ELR (cell line): ENCODE measurements around the gene C1GALT1C1L.
"Not testable (repeated sequence)": the region's sequence is repeated elsewhere in the genome, so short reads cannot be mapped to it uniquely, and the experiment has no call there.

Source experiments
- DNase-seq: peaks from one replicate; pipeline ENCODE4 v3.0.0-alpha.2; 2015; ENCODE audit warnings: low read depth

C1GALT1C1L gene

DNA sequence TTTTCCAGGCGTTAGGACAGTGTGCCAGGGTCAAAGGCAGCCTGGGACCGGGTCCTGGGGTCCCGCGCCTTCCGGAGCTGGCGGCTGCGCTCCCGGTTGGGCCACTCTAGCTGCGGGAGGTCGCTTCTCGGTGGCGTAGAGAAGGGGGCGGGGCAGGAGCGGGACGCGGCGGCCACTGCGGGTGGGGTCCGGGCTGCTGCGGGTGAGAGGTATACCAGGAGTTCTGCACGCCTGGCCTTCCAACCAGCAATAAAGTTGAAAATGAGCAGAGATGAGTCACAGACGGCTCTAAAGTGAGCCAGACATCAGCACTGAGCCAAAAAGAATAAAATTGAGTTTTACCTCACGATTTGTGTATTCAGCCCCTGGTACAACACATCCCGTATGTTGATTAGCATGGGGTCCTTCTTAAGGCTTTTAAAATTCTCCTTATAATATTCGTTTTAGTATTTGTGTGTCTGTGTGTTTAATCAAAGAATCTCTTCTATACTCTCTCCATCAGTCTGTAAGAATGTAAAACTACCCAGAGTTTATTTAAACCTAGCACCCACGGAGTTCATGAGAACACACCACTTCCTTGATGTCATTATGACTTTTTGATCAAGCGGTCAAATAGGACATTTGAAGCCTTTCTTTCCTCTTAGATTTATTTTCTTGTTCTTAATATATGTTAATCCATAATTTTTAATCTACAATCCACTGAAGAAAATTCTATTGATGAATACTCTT is at the start of gene C1GALT1C1L:
Gene C1GALT1C1L (minus strand): TSS at position 108 of the 729 bp plus-strand sequence. CDS start 107 bp downstream, at position 1.
- peak; percentile 60 for DNase-seq

DNA sequence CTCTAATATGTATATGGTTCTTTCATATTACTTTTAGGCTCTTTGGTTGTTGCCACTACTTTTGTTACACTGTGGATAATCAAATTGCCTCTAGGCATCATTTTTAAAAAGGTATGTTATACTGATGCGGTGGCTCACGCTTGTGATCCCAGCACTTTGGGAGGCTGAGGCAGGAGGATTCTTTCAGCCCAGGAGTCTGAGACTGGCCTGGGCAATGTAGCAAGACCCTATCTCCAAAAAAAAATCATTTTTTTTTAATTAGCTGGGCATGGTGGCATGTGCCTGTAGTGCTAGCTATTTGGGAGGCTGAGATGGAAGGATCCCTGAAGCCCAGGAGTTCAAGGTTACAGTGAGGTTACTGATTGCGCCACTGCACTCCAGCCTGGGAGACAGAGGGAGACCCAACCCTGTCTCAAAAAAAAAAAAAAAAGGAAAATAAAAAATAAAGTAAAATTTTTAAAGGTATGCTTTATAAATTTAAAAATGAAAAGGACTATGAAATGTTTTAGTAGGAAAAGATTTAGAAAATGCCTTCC is 49.5 kb upstream of the C1GALT1C1L start:
- DNase-seq = no peak

DNA sequence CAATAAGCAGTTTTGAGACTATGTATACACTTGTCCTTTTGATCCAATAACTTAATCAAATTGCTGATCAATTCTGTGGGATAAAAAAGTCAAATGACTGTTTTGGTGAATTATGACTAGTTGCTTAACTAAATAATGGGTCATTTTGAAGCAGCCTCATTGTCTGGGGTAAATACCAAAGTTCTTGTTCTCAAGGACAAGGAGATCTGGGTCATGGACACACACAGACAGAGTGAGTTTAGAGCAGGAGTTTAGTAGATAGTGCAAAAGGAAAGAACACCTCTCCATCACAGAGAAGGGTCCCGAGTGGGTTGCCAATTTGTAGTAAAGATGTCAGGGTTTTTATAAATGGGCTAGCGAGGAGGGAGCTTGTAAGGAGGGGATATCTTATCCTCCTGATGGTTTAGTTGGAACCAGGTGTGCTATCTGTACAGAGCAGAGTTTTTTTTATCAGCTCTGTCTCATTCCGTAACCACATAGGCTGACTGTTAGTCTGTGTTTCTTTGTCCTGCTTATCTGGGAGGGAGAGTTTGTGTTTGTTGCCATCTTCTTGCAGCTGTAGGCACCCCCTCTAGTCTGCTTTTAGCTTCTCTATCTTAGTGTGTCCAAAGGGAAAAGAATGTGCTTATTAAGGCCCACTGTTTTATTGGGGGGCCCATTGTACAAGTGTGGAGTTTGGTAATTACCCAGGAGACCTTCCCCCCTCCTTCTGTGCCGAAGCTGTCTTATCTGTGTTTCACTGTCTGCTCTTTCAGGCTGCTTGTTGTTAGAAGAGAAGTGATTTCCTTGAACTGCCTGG is 48.7 kb upstream of the C1GALT1C1L start:
- no peak for DNase-seq

DNA sequence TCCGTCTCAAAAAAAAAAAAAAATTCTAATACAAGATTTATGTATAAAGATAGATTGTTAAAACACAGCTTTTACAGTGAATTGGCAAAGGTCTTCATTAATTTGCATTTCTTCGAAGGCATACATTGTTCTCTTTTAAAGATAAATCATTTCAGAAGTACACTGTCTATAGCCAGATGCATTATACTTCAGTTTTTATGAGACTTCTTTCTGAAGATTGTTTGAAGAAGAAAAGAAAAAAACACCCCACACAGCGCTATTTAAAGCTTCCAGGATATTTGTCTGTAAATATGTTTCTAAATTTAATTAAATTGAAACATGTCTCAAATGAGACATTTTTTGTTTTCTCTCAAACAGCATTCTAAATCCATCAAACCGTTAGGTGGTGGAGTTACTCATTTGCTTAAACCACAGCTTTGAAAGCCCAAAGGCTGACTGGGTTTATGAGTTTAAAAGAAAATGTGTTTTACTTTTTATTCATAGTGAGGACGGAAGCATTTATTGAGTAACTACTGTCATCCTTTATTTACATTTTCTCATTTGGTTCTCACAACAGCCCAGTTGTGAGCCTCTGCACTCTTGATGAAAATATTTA is 42.4 kb upstream of the C1GALT1C1L start:
- DNase-seq = no peak

DNA sequence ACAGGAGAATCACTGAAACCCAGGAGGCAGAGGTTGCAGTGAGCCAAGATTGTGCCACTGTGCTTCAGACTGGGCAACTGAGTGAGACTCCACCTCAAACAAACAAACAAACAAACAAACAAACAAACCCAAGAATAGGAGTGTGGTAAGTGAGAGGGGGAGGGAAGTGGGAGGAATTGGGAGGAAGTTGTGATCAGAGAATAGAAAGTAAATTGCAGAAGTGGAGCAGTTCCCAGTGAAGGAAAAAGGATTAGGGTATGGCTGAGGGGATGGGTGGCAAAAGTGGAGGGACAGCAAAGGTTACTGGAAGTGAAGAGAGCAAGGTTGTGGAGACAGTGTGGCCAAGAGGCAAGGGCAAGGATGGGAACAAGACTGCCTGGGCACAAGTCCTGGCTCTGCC is 41.1 kb upstream of the C1GALT1C1L start:
- DNase-seq = no peak

DNA sequence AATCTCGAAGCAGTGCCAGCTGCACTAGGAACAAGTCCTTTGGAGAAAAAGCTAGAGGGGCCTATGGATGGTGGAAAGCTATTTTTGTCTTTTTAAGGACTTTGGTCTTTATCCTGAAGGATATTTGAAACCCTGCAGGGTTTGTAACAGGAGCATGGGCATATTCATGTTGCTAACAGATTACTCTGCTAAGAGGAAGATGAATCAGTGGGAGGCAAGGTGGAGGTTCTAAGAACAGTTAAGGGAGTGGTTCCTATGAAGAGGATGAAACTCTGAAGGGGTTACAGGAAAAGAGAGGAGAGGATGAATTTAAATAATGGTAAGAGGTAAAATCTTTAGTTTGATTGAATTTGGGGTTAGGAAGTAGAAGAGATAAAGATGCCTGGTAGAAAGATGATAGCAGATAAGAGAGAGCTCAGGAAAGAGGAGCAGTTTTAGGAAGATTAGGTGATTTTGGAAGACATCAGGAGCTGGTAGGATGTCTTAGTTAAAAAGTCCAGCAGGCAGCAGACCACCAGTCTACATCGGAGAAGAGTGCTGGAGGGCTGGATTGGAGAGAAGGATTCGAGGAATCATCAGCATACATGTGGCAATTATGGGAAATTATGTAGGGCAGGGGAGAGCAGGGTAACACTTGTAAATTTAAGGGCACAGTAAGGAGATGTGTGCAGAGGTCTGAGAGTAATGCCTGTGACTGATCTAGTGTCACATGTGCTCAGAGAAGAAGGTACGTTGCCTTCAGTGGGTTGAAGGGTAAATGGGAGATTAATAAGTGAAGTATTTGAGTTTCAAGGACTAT is 39.3 kb upstream of the C1GALT1C1L start:
- peak; percentile 14 for DNase-seq

DNA sequence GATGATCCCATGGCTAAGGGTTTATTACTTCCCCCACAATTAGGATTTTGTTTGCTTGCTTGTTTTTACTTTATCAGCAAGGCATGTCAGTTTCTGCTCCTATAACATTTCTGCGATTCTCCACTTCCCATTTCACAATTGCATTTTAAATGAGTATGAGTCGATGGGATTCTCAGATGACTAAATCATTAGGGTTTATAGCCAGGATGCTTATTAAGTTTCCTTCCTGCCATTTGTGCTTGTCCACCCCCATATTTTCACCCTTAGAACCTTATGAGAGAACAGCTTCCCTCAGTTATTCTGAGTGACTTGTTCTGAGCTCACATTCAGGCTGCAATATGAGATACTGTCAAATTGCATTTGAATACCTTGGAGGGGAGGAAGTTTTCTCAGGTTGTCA is 37.9 kb upstream of the C1GALT1C1L start:
- peak; percentile 63 for DNase-seq

DNA sequence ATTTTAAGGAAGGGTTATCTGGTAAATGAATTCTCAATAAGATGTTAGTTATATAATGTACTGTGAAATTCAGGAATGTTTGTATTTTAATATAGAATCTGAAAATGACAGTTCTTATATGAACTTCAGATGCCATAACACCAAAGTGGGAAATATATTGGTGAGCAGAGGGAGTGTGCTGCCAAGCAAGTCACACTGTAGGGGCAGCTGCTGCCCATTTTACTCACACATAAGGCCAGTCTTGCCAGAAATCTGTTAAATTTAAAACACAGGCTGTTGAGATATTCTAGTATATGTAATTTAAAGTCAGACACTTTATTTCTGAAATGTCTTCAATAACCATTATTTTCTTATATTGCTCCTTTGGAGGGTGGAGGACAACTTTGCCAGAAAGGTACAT is 34.6 kb upstream of the C1GALT1C1L start:
- no peak for DNase-seq

DNA sequence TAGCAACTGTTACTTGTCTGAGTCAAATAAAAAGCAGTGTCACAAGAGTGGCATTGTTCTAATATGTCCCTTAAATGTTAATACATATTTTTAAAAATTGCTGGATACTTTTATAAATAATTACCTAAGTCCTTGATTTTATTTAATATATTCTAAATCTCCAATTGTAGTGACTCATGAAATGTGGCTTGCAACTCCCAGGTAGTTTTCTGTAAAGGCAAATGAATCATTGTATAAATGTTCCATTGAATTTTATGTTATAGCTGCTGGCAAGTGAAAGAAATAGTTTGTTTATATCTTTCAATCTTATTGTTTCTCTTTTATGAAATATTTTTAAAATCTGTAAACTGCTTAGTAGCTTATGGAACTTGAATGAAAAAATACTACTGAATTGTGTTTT is 32.7 kb upstream of the C1GALT1C1L start:
- DNase-seq = peak; percentile 49

DNA sequence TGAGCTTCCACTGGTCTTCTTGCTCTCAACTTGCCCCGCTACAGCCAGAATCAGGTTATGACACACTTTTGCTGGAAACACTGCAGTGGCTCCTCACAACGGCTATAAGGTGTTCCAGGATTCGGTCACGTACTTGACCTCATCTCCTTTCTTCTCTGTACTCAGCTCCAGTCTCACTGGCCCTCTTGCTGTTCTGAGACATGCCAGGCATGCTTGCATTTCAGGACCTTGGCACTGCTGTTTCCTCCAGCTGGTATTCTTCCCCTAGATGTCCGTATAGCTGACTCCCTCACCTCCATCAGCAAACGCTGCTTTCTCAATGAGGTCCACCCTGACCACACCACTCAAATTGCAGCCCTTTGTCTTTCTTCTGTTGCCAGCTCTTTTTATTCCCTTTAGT is 31.9 kb upstream of the C1GALT1C1L start:
- no peak for DNase-seq

DNA sequence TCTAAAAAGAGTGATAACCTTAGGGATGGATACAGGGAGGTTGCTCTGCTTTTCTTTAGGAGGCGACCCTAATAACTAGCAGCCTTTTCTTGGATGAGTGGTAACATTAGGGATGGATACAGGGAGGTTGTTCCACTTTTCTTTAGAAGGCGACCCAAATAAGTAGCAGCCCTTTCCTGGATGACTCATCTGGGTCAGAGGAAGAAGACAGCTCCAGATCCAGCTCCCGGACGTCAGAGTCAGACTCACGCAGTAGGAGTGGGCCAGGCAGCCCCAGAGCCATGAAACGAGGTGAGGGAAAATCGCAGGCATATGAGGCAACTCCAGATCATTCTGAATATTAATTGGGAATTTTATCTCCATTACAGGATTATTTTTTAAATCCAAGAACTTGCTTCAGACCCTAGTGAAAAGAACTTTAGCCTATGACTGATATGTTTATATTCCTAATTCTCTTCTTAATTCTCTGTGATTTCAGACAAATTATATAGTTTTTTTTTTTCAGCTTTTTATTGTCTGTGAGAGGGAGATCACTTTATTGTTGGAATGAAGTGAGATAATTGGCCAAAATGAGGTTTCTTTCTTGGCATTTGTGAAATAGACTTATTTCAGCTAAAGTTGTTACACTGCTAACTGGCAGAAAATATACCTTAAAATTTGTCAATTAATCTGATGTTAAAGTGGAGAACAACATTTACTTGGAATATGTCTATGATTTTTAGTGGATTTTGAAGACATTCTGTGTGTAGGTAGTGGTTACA is 31.2 kb upstream of the C1GALT1C1L start:
- peak; percentile 87 for DNase-seq

DNA sequence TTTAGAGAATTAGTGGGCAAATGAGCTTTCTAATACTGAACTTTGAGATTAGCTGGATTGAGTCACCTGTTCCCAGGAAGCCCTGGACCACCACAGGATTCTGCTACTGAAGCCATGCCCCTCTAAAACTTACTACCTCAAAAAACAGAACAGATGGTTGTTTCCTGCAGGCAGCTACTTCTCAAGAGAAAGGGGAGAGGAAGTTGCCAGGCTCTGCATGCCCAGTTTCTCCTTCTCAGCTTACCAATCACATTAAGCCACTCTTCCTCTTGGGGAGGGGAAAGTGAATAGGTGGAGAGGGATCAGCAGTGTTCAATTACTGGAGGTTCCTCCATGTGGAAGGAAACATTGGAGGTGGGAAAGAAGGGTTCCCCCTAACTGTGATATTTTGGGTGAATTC is 24.9 kb upstream of the C1GALT1C1L start:
- no peak for DNase-seq

DNA sequence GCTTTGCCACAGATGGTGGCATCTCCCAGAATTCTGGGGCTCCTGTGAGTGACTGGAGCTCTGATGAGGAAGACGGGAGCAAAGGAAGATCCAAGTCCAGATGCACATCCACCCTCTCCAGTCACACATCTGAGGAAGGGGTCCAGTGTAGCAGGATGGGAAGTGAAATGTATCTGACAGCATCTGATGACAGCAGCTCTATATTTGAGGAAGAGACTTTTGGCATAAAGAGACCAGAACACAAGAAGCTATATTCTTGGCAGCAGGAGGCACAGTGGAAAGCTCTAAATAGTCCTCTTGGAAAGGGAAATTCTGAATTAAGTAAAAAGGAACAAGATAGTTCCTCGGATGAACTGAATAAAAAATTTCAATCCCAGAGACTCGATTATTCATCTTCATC is 23.5 kb upstream of the C1GALT1C1L start:
- no peak for DNase-seq

DNA sequence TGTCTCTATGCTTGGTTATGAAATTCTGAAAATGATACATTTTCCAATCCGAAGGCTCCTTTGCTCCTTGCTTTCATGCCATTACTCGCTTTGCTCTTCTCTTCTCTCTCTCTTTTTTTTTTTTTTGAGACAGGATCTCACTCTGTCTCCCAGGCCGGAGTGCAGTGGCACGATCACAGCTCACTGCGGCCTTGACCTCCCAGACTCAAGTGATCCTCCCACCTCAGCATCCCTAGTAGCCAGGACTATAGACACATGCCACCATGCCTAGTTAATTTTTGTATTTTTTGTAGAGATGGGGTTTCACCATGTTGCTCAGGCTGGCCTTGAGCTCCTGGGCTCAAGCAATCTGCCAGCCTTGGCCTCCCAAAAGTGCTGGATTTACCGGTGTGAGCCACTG is 21.9 kb upstream of the C1GALT1C1L start:
- not testable (repeated sequence) for DNase-seq

DNA sequence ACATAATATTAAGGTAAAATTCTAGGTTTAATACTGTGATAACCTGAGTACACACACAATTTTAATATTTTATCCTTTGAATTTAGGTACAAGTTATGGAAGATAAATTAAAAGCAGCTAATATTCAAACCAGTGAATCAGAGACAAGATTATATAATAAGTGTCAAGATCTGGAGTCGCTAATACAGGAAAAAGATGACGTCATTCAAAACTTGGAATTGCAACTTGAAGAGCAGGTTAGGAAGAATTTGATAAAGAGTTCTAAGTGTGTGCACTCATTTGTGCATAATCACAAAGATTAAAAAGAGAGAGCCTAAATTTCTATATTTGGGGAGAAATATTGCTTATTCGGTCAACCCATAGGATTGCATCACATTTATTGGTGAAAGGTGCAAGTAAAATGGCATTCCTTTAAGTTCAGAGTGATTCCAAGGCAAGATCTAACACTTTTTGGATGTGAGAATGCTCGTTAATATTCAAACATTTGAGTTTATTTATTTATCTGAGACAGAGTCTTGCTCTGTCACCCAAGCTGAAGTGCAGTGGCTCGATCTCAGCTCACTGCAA is 16.3 kb upstream of the C1GALT1C1L start:
- no peak for DNase-seq

DNA sequence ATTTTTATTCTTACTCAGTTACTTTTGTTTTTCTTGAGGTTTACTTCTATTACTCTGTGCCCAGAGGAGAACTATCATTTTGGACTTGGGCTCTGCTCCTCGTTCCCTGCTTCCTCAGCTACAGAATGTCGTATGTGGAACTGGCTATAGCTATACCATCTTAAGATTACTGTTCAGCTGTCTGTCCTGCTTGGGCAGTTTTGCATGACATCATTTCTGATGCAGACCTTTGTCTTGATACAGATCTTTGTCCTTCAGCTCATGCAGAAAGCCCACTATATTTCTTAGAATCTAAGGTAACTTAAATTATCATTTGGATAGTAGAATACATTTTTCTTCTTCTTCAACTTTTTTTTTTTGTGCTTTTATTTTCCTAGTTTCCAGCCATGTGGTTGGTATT is 13.8 kb upstream of the C1GALT1C1L start:
- DNase-seq = no peak

DNA sequence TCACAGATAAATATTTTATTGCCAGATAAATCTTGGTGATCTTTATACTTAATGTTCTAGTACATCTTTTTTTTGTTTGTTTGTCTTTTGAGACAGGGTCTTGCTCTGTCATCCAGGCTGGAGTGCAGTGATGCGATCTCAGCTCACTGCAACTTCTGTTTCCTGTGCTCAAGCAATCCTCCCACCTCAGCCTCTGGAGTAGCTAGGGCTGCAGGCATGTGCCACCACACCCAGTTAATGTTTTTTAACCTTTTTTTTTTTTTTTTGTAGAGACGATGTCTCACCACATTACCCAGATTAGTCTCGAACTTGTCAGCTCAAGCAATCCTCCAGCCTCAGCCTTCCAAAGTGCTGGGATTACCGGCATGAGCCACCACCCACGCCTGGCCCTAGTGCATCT is 9.1 kb upstream of the C1GALT1C1L start:
- DNase-seq = no peak

DNA sequence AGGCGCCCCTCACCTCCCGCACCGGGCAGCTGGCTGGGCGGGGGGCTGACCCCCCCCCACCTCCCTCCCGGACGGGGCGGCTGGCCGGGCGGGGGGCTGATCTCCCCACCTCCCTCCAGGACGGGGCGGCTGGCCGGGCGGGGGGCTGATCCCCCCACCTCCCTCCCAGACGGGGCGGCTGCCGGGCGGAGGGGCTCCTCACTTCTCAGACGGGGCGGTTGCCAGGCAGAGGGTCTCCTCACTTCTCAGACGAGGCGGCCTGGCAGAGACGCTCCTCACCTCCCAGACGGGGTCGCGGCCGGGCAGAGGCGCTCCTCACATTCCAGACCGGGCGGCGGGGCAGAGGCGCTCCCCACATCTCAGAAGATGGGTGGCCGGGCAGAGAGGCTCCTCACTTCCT is 1.6 kb upstream of the C1GALT1C1L start:
- not testable (repeated sequence) for DNase-seq

DNA sequence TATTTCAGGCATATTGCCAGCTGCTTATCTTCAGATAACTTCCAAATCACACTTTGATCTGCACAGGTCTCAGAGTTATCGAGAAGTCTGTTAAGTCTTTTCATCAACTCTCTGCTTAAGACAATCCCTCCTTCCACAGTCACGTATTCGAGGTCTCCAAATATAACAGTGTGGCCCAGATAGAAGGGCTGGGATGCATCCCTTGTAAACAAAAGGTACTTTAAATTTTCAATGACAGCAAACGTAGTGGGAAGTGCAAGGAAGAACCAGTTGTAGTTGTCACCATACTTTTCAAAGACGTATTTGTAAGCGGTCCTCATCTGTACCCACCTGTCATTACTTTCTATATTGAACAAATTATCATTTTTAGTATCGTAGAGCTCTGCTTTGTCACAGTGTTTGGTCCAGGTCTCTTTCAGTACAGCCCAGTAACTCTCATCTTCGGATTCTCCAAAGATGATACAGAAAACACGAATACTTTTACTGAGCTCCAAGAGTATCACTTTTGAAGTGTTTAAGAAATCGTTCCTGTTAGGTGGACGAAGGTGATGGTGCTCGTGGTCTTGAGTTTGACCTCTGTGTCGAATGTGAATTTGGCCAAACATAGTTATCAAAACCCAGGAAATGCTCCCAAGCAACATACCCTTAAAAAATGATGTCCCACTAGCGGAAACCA is 445 bp downstream of the C1GALT1C1L start:
- no peak for DNase-seq

DNA sequence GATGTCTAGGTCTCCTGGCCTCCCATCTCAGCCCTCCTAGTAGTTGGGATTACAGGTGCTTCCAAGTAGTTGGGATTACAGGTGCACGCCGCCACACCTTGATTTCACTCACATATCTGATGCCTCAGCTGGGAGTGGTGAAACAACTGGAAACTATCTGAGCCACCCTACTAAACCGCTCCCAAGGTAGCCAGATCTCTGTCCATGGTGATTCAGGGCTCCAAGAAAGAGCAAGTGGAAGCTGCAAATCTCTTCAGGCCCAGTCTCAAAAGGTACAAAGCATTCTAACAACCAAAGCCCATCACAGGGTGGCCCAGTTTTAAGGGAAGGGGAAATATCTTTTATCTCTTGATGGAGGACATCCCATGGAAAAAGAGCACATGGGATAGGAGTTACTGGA is 19.0 kb downstream of the C1GALT1C1L start:
- DNase-seq = no peak
